Measurements from ENCODE around the gene CEP112.
A peak's percentile ranks its signal among the peaks of the same experiment; 100 is the strongest.
"Not testable (repeated sequence)": the region's sequence is repeated elsewhere in the genome, so short reads cannot be mapped to it uniquely, and the experiment has no call there.

Gene CEP112

DNA sequence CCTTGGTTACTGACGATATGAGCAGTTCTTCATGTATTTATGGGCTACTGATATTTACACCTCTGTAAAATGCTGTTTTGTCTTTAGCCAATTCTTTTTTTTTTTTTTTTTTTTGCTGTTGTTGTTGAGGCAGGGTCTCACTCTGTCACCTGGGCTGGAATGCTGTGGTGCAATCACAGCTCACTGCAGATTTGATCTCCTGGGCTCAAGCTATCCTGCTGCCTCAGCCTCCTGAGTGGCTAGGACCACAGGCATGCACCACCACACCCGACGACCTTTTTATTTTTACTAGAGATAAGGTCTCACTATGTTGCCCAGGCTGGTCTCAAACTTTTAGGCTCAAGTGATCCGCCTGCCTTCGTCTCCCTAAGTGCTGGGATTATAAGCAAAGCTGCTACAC lies 405.5 kb downstream of the CEP112 start:
- Histone ChIP-seq H3K36me3 (ENCODE audit: control insufficient read depth in 1 of 2, insufficient read depth in 2 of 2, low read length in 2 of 2) (no peaks in the 10 kb centered on the region), H3K4me1 (ENCODE audit: control insufficient read depth in 1 of 2, insufficient read depth in 2 of 2, low read length in 2 of 2) (peaks cover 4 to 12% of the 10 kb centered on the region in 2 donors), H3K4me3 (ENCODE audit: low read depth in 1 of 2, low read length in 2 of 2) (no peak overlapping the region), H3K27me3 (ENCODE audit: control insufficient read depth in 1 of 2, insufficient read depth in 2 of 2, low read length in 2 of 2) (no peaks in the 10 kb centered on the region), H3K9me3 (ENCODE audit: control insufficient read depth in 1 of 2, low read length in 2 of 2) (no peaks in the 10 kb centered on the region), H3K27ac (ENCODE audit: low read depth, low read length) (no peak overlapping the region), H3K9ac (ENCODE audit: low read depth in 1 of 2, low read length in 2 of 2) (no peak overlapping the region)

DNA sequence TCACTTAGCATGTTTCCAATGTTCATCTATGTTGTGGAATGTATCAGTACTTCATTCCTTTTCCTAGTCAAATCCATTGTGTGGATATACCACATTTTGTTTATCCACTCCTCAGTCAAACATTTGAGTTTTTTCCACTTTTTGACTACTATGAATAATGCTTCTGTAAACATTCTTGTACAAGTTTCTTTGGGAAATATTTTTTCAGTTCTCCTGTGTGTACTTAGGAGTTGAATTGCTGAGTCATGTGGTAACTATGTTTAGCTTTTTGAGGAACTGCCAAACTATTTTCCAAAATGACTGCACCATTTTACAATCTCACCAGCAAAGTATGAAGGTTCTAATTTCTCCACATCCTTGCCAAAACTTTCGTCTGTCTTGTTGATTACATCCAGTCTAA lies 406.8 kb downstream of the CEP112 start:
- H3K4me3 ChIP-seq (ENCODE audit: low read depth in 1 of 2, low read length in 2 of 2): no peak overlapping the region
- H3K4me1 ChIP-seq (ENCODE audit: control insufficient read depth in 1 of 2, insufficient read depth in 2 of 2, low read length in 2 of 2): peaks cover 4 to 12% of the 10 kb centered on the region in 2 donors
- H3K9me3 ChIP-seq (ENCODE audit: control insufficient read depth in 1 of 2, low read length in 2 of 2): no peaks in the 10 kb centered on the region
- no peak overlapping the region for H3K27ac ChIP-seq (ENCODE audit: low read depth, low read length)
- H3K27me3 ChIP-seq (ENCODE audit: control insufficient read depth in 1 of 2, insufficient read depth in 2 of 2, low read length in 2 of 2): no peaks in the 10 kb centered on the region
- no peak overlapping the region for H3K9ac ChIP-seq (ENCODE audit: low read depth in 1 of 2, low read length in 2 of 2)
- H3K36me3 ChIP-seq (ENCODE audit: control insufficient read depth in 1 of 2, insufficient read depth in 2 of 2, low read length in 2 of 2): no peaks in the 10 kb centered on the region

DNA sequence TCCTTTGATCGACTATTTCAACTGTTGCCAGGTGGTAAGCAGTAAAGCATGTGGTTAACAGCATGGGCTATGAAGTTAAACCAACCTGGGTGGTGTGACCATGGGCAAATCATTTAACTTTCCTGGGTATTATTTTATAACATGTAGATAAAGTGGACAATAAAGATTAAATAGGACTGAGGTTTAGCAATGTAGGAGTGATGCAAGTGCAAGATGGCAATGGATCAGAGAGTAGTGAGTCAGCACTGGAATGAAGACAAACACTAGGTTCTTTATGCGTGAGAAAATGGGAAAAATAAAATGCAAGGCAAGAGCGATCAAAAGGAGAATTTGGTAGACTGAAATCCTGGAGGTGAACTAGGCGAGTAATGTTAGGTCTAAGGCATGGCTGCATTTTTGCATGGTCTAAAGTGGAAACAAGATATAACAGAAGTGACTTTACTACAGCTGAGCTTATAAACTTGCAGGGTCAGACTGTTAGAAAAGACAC lies 408.0 kb downstream of the CEP112 start:
- no peaks in the 10 kb centered on the region for H3K36me3 ChIP-seq (ENCODE audit: control insufficient read depth in 1 of 2, insufficient read depth in 2 of 2, low read length in 2 of 2)
- no peak overlapping the region for H3K27ac ChIP-seq (ENCODE audit: low read depth, low read length)
- H3K9me3 ChIP-seq (ENCODE audit: control insufficient read depth in 1 of 2, low read length in 2 of 2): no peaks in the 10 kb centered on the region
- H3K9ac ChIP-seq (ENCODE audit: low read depth in 1 of 2, low read length in 2 of 2): no peak overlapping the region
- H3K4me1 ChIP-seq (ENCODE audit: control insufficient read depth in 1 of 2, insufficient read depth in 2 of 2, low read length in 2 of 2): peaks cover 7 to 12% of the 10 kb centered on the region in 2 donors
- H3K4me3 ChIP-seq (ENCODE audit: low read depth in 1 of 2, low read length in 2 of 2): peak overlapping the region in 1 of 2 donors; percentile 52
- H3K27me3 ChIP-seq (ENCODE audit: control insufficient read depth in 1 of 2, insufficient read depth in 2 of 2, low read length in 2 of 2): no peaks in the 10 kb centered on the region

DNA sequence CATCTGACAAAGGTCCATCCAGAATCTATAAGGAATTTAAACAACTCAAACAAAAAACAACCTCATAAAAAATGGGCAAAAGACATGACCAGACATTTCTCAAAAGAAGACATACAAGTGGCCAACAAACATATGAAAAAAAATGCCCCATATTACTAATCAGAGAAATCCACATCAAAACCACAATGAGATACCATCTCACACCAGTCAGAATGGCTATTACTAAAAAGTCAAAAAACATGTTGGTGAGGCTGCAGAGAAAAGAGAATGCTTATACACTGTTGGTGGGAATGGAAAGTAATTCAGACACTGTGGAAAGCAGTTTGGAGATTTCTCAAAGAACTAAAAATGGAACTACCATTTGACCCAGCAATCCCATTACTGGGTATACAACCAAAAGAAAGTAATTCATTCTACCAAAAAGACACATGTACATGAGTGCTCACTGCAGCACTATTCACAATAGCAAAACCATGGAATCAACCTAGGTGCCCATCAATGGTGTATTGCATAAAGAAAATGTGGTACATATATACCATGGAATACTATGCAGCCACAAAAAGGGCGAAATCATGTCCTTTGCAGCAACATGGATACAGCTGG lies 409.7 kb downstream of the CEP112 start:
- H3K4me1 ChIP-seq (ENCODE audit: control insufficient read depth in 1 of 2, insufficient read depth in 2 of 2, low read length in 2 of 2): peaks cover 7 to 14% of the 10 kb centered on the region in 2 donors
- not testable (repeated sequence) for H3K27me3 ChIP-seq (ENCODE audit: control insufficient read depth in 1 of 2, insufficient read depth in 2 of 2, low read length in 2 of 2); H3K9me3 ChIP-seq (ENCODE audit: control insufficient read depth in 1 of 2, low read length in 2 of 2); H3K9ac ChIP-seq (ENCODE audit: low read depth in 1 of 2, low read length in 2 of 2); H3K27ac ChIP-seq (ENCODE audit: low read depth, low read length); H3K36me3 ChIP-seq (ENCODE audit: control insufficient read depth in 1 of 2, insufficient read depth in 2 of 2, low read length in 2 of 2); H3K4me3 ChIP-seq (ENCODE audit: low read depth in 1 of 2, low read length in 2 of 2)

DNA sequence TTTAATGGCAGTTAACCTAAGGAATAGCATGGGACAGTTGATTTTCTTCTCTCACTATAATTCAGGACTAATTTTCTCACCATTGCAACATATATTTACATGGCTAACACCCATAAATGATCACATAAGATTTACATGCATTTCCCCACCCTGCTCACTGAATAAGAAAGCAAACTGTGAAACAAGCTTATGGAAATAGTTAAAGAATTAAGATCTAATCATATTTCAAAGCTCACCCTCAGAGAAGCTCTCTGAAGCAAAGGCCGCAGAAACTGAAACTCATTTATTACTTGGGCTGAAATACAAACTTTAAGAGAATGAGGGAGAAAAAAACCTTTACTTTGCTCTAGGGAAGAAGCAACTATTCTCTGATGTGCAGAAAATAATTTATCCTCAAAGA lies 411.8 kb downstream of the CEP112 start:
- Histone ChIP-seq H3K27ac (ENCODE audit: low read depth, low read length) (no peak overlapping the region), H3K4me3 (ENCODE audit: low read depth in 1 of 2, low read length in 2 of 2) (no peak overlapping the region), H3K4me1 (ENCODE audit: control insufficient read depth in 1 of 2, insufficient read depth in 2 of 2, low read length in 2 of 2) (peaks cover 7 to 15% of the 10 kb centered on the region in 2 donors)

DNA sequence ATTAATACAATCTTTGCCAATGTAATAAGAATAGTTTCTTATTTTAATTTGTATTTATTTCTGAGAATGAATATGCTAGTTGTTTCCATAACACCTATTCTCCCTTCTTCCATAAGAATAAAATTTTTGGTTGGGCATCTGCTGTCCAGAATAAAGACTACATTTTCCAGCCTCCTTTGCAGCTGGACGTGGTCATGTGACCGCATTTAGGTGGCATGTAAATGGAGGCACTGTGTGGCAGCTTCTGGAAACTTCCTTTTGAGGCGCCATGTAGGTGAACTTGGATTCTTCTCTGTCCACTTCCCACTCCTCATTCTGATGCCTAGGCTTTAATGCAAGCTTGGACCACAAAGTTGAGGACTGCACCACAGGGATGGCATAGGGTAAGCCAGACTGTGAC lies 415.0 kb downstream of the CEP112 start:
- Histone ChIP-seq H3K27ac (ENCODE audit: low read depth, low read length) (no peak overlapping the region), H3K36me3 (ENCODE audit: control insufficient read depth in 1 of 2, insufficient read depth in 2 of 2, low read length in 2 of 2) (no peaks in the 10 kb centered on the region), H3K27me3 (ENCODE audit: control insufficient read depth in 1 of 2, insufficient read depth in 2 of 2, low read length in 2 of 2) (no peaks in the 10 kb centered on the region), H3K9me3 (ENCODE audit: control insufficient read depth in 1 of 2, low read length in 2 of 2) (no peaks in the 10 kb centered on the region), H3K4me3 (ENCODE audit: low read depth in 1 of 2, low read length in 2 of 2) (no peak overlapping the region), H3K4me1 (ENCODE audit: control insufficient read depth in 1 of 2, insufficient read depth in 2 of 2, low read length in 2 of 2) (peaks cover 7 to 18% of the 10 kb centered on the region in 2 donors), H3K9ac (ENCODE audit: low read depth in 1 of 2, low read length in 2 of 2) (no peak overlapping the region)

More for the DNA sequence above, 411.8 kb downstream of the CEP112 start:
- Histone ChIP-seq H3K9ac (ENCODE audit: low read depth in 1 of 2, low read length in 2 of 2) (no peak overlapping the region), H3K9me3 (ENCODE audit: control insufficient read depth in 1 of 2, low read length in 2 of 2) (no peaks in the 10 kb centered on the region), H3K27me3 (ENCODE audit: control insufficient read depth in 1 of 2, insufficient read depth in 2 of 2, low read length in 2 of 2) (no peaks in the 10 kb centered on the region), H3K36me3 (ENCODE audit: control insufficient read depth in 1 of 2, insufficient read depth in 2 of 2, low read length in 2 of 2) (no peaks in the 10 kb centered on the region)

DNA sequence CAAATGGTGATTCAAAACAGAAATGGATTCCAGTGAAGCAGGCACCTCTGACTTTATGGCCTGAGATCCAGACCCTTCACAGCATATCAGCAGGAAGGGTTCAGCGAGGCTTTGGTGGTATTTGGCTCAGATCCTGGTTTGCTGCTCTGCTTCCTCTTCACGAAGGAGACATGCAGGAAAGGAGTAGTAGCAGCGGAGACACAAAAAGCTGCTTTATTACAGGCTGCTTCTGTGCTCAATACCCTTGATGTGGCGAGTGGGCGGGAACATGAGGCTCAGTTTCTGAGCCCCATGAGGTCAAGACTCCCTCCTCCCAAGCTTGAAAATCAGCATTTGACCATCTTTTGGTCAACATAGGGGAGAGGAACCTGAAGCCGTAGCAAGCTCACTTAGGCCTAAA lies 417.1 kb downstream of the CEP112 start:
- Histone ChIP-seq H3K27me3 (ENCODE audit: control insufficient read depth in 1 of 2, insufficient read depth in 2 of 2, low read length in 2 of 2) (no peaks in the 10 kb centered on the region), H3K9me3 (ENCODE audit: control insufficient read depth in 1 of 2, low read length in 2 of 2) (no peaks in the 10 kb centered on the region), H3K27ac (ENCODE audit: low read depth, low read length) (no peak overlapping the region), H3K4me3 (ENCODE audit: low read depth in 1 of 2, low read length in 2 of 2) (no peak overlapping the region), H3K4me1 (ENCODE audit: control insufficient read depth in 1 of 2, insufficient read depth in 2 of 2, low read length in 2 of 2) (peaks cover 5 to 18% of the 10 kb centered on the region in 2 donors), H3K9ac (ENCODE audit: low read depth in 1 of 2, low read length in 2 of 2) (no peak overlapping the region), H3K36me3 (ENCODE audit: control insufficient read depth in 1 of 2, insufficient read depth in 2 of 2, low read length in 2 of 2) (no peaks in the 10 kb centered on the region)

DNA sequence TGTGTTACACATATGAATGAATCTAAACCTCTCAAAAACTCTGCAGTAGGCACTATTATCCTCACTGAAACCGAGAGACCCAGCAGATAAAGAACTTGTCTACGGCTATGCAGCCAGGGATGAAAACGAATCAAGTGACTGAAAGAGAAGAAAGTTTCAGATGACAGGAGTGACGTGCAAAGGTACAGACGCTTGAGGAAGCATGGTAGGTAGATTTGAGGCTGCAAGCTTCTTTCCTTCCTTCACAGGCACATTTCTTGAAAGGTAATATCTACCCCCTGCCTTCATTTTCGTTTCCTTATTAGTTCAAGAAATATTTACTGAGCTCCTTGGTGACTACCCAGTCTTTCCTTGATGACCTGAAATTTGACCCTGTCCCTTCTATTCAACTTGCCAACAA lies 418.9 kb downstream of the CEP112 start:
- no peak overlapping the region for H3K27ac ChIP-seq (ENCODE audit: low read depth, low read length)
- no peaks in the 10 kb centered on the region for H3K9me3 ChIP-seq (ENCODE audit: control insufficient read depth in 1 of 2, low read length in 2 of 2)
- no peak overlapping the region for H3K4me3 ChIP-seq (ENCODE audit: low read depth in 1 of 2, low read length in 2 of 2)
- H3K9ac ChIP-seq (ENCODE audit: low read depth in 1 of 2, low read length in 2 of 2): no peak overlapping the region
- H3K36me3 ChIP-seq (ENCODE audit: control insufficient read depth in 1 of 2, insufficient read depth in 2 of 2, low read length in 2 of 2): no peaks in the 10 kb centered on the region
- H3K27me3 ChIP-seq (ENCODE audit: control insufficient read depth in 1 of 2, insufficient read depth in 2 of 2, low read length in 2 of 2): no peaks in the 10 kb centered on the region
- peaks cover 4 to 18% of the 10 kb centered on the region in 2 donors for H3K4me1 ChIP-seq (ENCODE audit: control insufficient read depth in 1 of 2, insufficient read depth in 2 of 2, low read length in 2 of 2)

DNA sequence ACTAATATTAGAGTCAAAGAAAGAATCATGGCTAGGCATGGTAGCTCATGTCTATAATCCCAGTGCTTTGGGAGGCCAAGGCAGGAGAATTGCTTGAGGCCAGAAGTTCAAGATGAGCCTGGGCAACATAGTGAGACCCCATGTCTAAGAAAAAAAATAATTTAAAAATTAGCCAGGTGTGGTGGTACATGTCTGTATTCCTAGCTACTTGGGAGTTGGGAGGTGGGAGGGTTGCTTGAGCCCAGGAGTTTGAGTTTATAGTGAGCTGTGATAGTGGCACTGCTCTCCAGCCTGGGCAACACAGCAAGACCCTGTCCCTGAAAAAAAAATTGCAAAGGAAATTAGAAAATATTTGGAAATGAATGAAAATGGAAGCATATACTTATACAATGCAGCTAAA lies 420.2 kb downstream of the CEP112 start:
- Histone ChIP-seq H3K9me3 (ENCODE audit: control insufficient read depth in 1 of 2, low read length in 2 of 2) (no peaks in the 10 kb centered on the region), H3K27me3 (ENCODE audit: control insufficient read depth in 1 of 2, insufficient read depth in 2 of 2, low read length in 2 of 2) (no peaks in the 10 kb centered on the region), H3K4me1 (ENCODE audit: control insufficient read depth in 1 of 2, insufficient read depth in 2 of 2, low read length in 2 of 2) (peaks cover 4 to 12% of the 10 kb centered on the region in 2 donors), H3K9ac (ENCODE audit: low read depth in 1 of 2, low read length in 2 of 2) (no peak overlapping the region), H3K36me3 (ENCODE audit: control insufficient read depth in 1 of 2, insufficient read depth in 2 of 2, low read length in 2 of 2) (no peaks in the 10 kb centered on the region), H3K4me3 (ENCODE audit: low read depth in 1 of 2, low read length in 2 of 2) (no peak overlapping the region), H3K27ac (ENCODE audit: low read depth, low read length) (no peak overlapping the region)

DNA sequence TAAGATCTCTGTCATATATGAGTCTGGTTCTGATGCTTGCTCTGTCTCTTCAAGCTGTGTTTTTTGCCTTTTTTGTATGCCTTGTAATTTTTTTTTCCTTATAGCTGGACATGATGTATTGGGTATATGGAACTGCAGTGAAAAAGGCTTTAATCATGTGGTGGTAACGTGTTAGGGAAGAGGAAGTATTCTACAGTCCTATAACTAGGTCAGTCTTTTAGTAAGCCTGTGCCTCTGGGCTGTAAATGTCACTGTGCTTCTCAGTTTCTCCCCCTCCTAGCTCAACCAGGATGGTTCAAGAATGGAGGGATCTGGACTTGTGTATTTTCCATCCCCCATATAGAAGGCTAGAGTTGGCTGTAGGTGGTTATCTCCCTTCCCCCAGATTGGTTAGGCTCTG lies 428.1 kb downstream of the CEP112 start:
- no peak overlapping the region for H3K4me3 ChIP-seq (ENCODE audit: low read depth in 1 of 2, low read length in 2 of 2)
- no peaks in the 10 kb centered on the region for H3K4me1 ChIP-seq (ENCODE audit: control insufficient read depth in 1 of 2, insufficient read depth in 2 of 2, low read length in 2 of 2)
- H3K9me3 ChIP-seq (ENCODE audit: control insufficient read depth in 1 of 2, low read length in 2 of 2): no peaks in the 10 kb centered on the region
- H3K36me3 ChIP-seq (ENCODE audit: control insufficient read depth in 1 of 2, insufficient read depth in 2 of 2, low read length in 2 of 2): no peaks in the 10 kb centered on the region
- H3K9ac ChIP-seq (ENCODE audit: low read depth in 1 of 2, low read length in 2 of 2): no peak overlapping the region
- no peak overlapping the region for H3K27ac ChIP-seq (ENCODE audit: low read depth, low read length)
- H3K27me3 ChIP-seq (ENCODE audit: control insufficient read depth in 1 of 2, insufficient read depth in 2 of 2, low read length in 2 of 2): no peaks in the 10 kb centered on the region

All from duodenal mucosa (tissue), 2 donors.